ENCODE results near the gene ZSWIM9.

GRCh38 chr19:48154003-48154402 lies 16.5 kb upstream of the ZSWIM9 start:
- TF ChIP-seq CTCF (IDR thresholded peaks at IDR 0.05): no peak
- no peak for TF ChIP-seq POLR2A (IDR thresholded peaks at IDR 0.05)
- no peak for TF ChIP-seq POLR2AphosphoS5 (IDR thresholded peaks at IDR 0.05; ENCODE audit: insufficient read depth in 1 of 2, low read depth in 1 of 2)

All from vagina (tissue), 2 donors.